CD4-positive, alpha-beta T cell treated with Interleukin-21 for 1 hour (primary cell): ENCODE results near the gene SPEF2.

Experiments used
- DNase-seq: peaks from one replicate; pipeline ENCODE4 v3.0.0-alpha.2; 2020

SPEF2 gene

GRCh38 chr5:35735718-35736117 is 118.1 kb downstream of the SPEF2 start:
- no peak for DNase-seq

GRCh38 chr5:35736280-35736679 is 118.6 kb downstream of the SPEF2 start:
- DNase-seq: no peak

GRCh38 chr5:35741126-35741716 is 123.6 kb downstream of the SPEF2 start:
- DNase-seq: no peak

- no peak for DNase-seq
Measured at GRCh38 chr5:35741971-35742370, 124.3 kb downstream of the SPEF2 start.

- no peak for DNase-seq
Measured at GRCh38 chr5:35743644-35744043, 126.0 kb downstream of the SPEF2 start.

- no peak for DNase-seq
Measured at GRCh38 chr5:35745193-35745592, 127.5 kb downstream of the SPEF2 start.

GRCh38 chr5:35745660-35746059 is 128.0 kb downstream of the SPEF2 start:
- DNase-seq: no peak

- no peak for DNase-seq
Measured at GRCh38 chr5:35752012-35752411, 134.3 kb downstream of the SPEF2 start.

- DNase-seq: no peak
Measured at GRCh38 chr5:35753500-35753899, 135.8 kb downstream of the SPEF2 start.

- DNase-seq: no peak
Measured at GRCh38 chr5:35754481-35754880, 136.8 kb downstream of the SPEF2 start.

- no peak for DNase-seq
Measured at GRCh38 chr5:35755966-35756365, 138.3 kb downstream of the SPEF2 start.

- no peak for DNase-seq
Measured at GRCh38 chr5:35758151-35758724, 140.6 kb downstream of the SPEF2 start.

GRCh38 chr5:35761541-35761940 is 143.9 kb downstream of the SPEF2 start:
- no peak for DNase-seq

GRCh38 chr5:35762368-35762767 is 144.7 kb downstream of the SPEF2 start:
- no peak for DNase-seq

GRCh38 chr5:35765921-35766320 is 148.3 kb downstream of the SPEF2 start:
- no peak for DNase-seq

GRCh38 chr5:35771300-35771699 is 153.6 kb downstream of the SPEF2 start:
- DNase-seq: no peak

GRCh38 chr5:35771839-35772238 is 154.2 kb downstream of the SPEF2 start:
- DNase-seq: no peak

GRCh38 chr5:35773967-35774366 is 156.3 kb downstream of the SPEF2 start:
- DNase-seq: no peak

GRCh38 chr5:35776757-35777156 is 159.1 kb downstream of the SPEF2 start:
- DNase-seq: no peak

GRCh38 chr5:35777358-35778087 is 159.9 kb downstream of the SPEF2 start:
- DNase-seq: peak; percentile 81

GRCh38 chr5:35778259-35778769 is 160.7 kb downstream of the SPEF2 start:
- no peak for DNase-seq

GRCh38 chr5:35780236-35780635 is 162.6 kb downstream of the SPEF2 start:
- peak; percentile 67 for DNase-seq

- DNase-seq: no peak
Measured at GRCh38 chr5:35781181-35781790, 163.6 kb downstream of the SPEF2 start.

GRCh38 chr5:35783551-35783950 is 165.9 kb downstream of the SPEF2 start:
- no peak for DNase-seq
